Suprapubic skin (tissue), 3 donors: ENCODE results near the gene KLHL20.

Source experiments
- CTCF ChIP-seq, 2 donors: fragments of 200-600 bp in 1 of 2; fragments of 450-650 bp in 1 of 2; sonication (generic) in 1 of 2; IDR thresholded peaks; one replicate each; pipeline ENCODE4 v1.5.1; 2016 to 2019; ENCODE audit warnings: antibody characterized with exemption in 2 of 2, mild to moderate bottlenecking in 1 of 2, moderate library complexity in 1 of 2
- POLR2AphosphoS5 ChIP-seq, 3 donors: sonication (generic); formaldehyde crosslinking; IDR thresholded peaks; one replicate each; pipeline ENCODE4 v1.6.1; 2017; ENCODE audit warnings: antibody characterized with exemption in 3 of 3

GRCh38 chr1:173717238-173717637, 2.5 kb downstream of the KLHL20 start:
- TF ChIP-seq CTCF (IDR thresholded peaks at IDR 0.05) (no peak), POLR2AphosphoS5 (IDR thresholded peaks at IDR 0.05) (no peak)
